ENCODE data around the gene PLCH1.
A peak's percentile ranks its signal among the peaks of the same experiment; 100 is the strongest.

The PLCH1 gene

GRCh38 chr3:155382396-155383042 lies 362.4 kb downstream of the PLCH1 start:
- Histone ChIP-seq H3K27ac (replicated peaks) (no peak overlapping the region), H3K27me3 (ENCODE audit: insufficient read depth, poor library complexity, severe bottlenecking) (no peaks in the 10 kb centered on the region), H3K4me3 (replicated peaks; ENCODE audit: insufficient read depth, low read length) (no peak overlapping the region)
- TF ChIP-seq CTCF (IDR thresholded peaks at IDR 0.05; ENCODE audit: insufficient read depth, low read length) = peak; percentile 47
- no peak for TF ChIP-seq SPI1 (IDR thresholded peaks at IDR 0.05; ENCODE audit: borderline replicate concordance, low read depth)
- peak in 1 of 2 experiments; percentile 55 for DNase-seq (ENCODE audit: low read depth in 1 of 2, low spot score in 1 of 2)

GRCh38 chr3:155377847-155378246 lies 367.0 kb downstream of the PLCH1 start:
- H3K4me3 ChIP-seq (replicated peaks; ENCODE audit: insufficient read depth, low read length) = no peak overlapping the region
- H3K27me3 ChIP-seq (ENCODE audit: insufficient read depth, poor library complexity, severe bottlenecking) = no peaks in the 10 kb centered on the region

GRCh38 chr3:155377071-155377470 lies 367.8 kb downstream of the PLCH1 start:
- no peak overlapping the region for H3K27ac ChIP-seq (replicated peaks)
- no peaks in the 10 kb centered on the region for H3K27me3 ChIP-seq (ENCODE audit: insufficient read depth, poor library complexity, severe bottlenecking)
- no peak for DNase-seq (ENCODE audit: low read depth in 1 of 2, low spot score in 1 of 2)
- TF ChIP-seq SPI1 (IDR thresholded peaks at IDR 0.05; ENCODE audit: borderline replicate concordance, low read depth) (no peak), POLR2AphosphoS5 (IDR thresholded peaks at IDR 0.05; ENCODE audit: low read depth) (no peak), GABPA (IDR thresholded peaks at IDR 0.05; ENCODE audit: low read depth) (no peak), CTCF (IDR thresholded peaks at IDR 0.05; ENCODE audit: insufficient read depth, low read length) (no peak), REST (IDR thresholded peaks at IDR 0.05; ENCODE audit: insufficient replicate concordance, low read depth) (no peak)
- no peak overlapping the region for H3K4me3 ChIP-seq (replicated peaks; ENCODE audit: insufficient read depth, low read length)

More at GRCh38 chr3:155377847-155378246, 367.0 kb downstream of the PLCH1 start:
- TF ChIP-seq GABPA (IDR thresholded peaks at IDR 0.05; ENCODE audit: low read depth) (no peak), SPI1 (IDR thresholded peaks at IDR 0.05; ENCODE audit: borderline replicate concordance, low read depth) (no peak), REST (IDR thresholded peaks at IDR 0.05; ENCODE audit: insufficient replicate concordance, low read depth) (no peak), CTCF (IDR thresholded peaks at IDR 0.05; ENCODE audit: insufficient read depth, low read length) (no peak), POLR2AphosphoS5 (IDR thresholded peaks at IDR 0.05; ENCODE audit: low read depth) (no peak)
- no peak overlapping the region for H3K27ac ChIP-seq (replicated peaks)
- no peak for DNase-seq (ENCODE audit: low read depth in 1 of 2, low spot score in 1 of 2)

GRCh38 chr3:155372281-155372680 lies 372.6 kb downstream of the PLCH1 start:
- H3K27ac ChIP-seq (replicated peaks) = no peak overlapping the region
- DNase-seq (ENCODE audit: low read depth in 1 of 2, low spot score in 1 of 2) = no peak
- no peaks in the 10 kb centered on the region for H3K27me3 ChIP-seq (ENCODE audit: insufficient read depth, poor library complexity, severe bottlenecking)
- H3K4me3 ChIP-seq (replicated peaks; ENCODE audit: insufficient read depth, low read length) = no peak overlapping the region
- no peak for TF ChIP-seq REST (IDR thresholded peaks at IDR 0.05; ENCODE audit: insufficient replicate concordance, low read depth)
- TF ChIP-seq POLR2AphosphoS5 (IDR thresholded peaks at IDR 0.05; ENCODE audit: low read depth) = no peak
- no peak for TF ChIP-seq CTCF (IDR thresholded peaks at IDR 0.05; ENCODE audit: insufficient read depth, low read length)
- no peak for TF ChIP-seq SPI1 (IDR thresholded peaks at IDR 0.05; ENCODE audit: borderline replicate concordance, low read depth)
- TF ChIP-seq GABPA (IDR thresholded peaks at IDR 0.05; ENCODE audit: low read depth) = no peak

All from HL-60 (cell line).